A673 (cell line): Measurements from ENCODE around the gene KLLN.

Experiments used
- EZH2 ChIP-seq: fragments of 200-600 bp; sonication (generic); IDR thresholded peaks from 2 replicates; pipeline ENCODE4 v1.6.1; 2017; ENCODE audit warnings: borderline replicate concordance, low read depth, mild to moderate bottlenecking, mixed read lengths, antibody characterized with exemption, low read length; ENCODE audit not compliant: poor library complexity, severe bottlenecking
- TF ChIP-seq, protein P1 (sequence below): fragments of 300-800, 200-600 bp; sonication (generic); conservative IDR thresholded peaks from 2 replicates; pipeline ENCODE4 v1.5.1; 2017; ENCODE audit warnings: low read depth, mild to moderate bottlenecking, antibody characterized with exemption, low read length, moderate library complexity, mixed read lengths

DNA sequence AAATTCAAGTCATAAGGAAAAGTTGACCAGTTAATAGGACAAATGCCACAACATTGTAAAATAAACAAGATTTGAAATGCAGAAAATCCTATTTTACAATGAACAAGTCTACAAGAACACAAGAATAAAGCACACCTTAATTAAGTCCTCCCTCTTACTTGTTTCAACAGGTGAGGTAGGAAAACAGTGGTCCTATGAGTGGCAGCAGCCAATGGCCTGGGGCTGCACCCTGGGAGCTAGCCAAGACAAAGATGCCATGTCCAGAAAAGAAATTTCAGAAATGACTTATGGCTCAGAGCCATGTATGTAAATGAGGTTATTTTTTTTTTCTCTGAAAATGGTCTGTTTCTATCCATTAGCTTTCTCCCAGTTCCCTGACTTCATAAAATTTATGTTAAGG lies 14.3 kb downstream of the KLLN start:
- TF ChIP-seq, protein P1, sequence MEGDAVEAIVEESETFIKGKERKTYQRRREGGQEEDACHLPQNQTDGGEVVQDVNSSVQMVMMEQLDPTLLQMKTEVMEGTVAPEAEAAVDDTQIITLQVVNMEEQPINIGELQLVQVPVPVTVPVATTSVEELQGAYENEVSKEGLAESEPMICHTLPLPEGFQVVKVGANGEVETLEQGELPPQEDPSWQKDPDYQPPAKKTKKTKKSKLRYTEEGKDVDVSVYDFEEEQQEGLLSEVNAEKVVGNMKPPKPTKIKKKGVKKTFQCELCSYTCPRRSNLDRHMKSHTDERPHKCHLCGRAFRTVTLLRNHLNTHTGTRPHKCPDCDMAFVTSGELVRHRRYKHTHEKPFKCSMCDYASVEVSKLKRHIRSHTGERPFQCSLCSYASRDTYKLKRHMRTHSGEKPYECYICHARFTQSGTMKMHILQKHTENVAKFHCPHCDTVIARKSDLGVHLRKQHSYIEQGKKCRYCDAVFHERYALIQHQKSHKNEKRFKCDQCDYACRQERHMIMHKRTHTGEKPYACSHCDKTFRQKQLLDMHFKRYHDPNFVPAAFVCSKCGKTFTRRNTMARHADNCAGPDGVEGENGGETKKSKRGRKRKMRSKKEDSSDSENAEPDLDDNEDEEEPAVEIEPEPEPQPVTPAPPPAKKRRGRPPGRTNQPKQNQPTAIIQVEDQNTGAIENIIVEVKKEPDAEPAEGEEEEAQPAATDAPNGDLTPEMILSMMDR: no peak
- TF ChIP-seq EZH2: no peak
